H1 (cell line): Measurements from ENCODE around the gene SERPINE2. TPM values are rescaled to one million over a fixed set of nuclear protein-coding genes. Genes with fewer than 3 reads are reported as not detected.

Source experiments
- BCL11A ChIP-seq, 2 experiments: IDR thresholded peaks; one replicate each; pipeline ENCODE4 v1.6.1; 2011; ENCODE audit warnings: low read depth in 2 of 2, low read length in 2 of 2, mild to moderate bottlenecking in 2 of 2
- KDM5A ChIP-seq: fragments of 200-600 bp; IDR thresholded peaks from 2 replicates; pipeline ENCODE4 v1.7.1; 2012; ENCODE audit warnings: mild to moderate bottlenecking, low read length, inconsistent platforms, mixed read lengths
- NRF1 ChIP-seq: IDR thresholded peaks from 2 replicates; pipeline ENCODE4 v1.6.1; 2011; ENCODE audit warnings: mild to moderate bottlenecking, low read depth, low read length, improper control_type of control experiment
- RNF2 ChIP-seq: fragments of 200-900, 300-1000 bp; sonication (generic); IDR thresholded peaks from 2 replicates; pipeline ENCODE4 v1.7.1; 2016; ENCODE audit warnings: borderline replicate concordance, low read depth, mild to moderate bottlenecking, antibody characterized with exemption, low read length; ENCODE audit not compliant: poor library complexity, severe bottlenecking; ENCODE audit errors: missing control alignments
- SP2 ChIP-seq: IDR thresholded peaks from 2 replicates; pipeline ENCODE4 v1.6.1; 2012; ENCODE audit warnings: mild to moderate bottlenecking, low read length, inconsistent platforms
- TAF1 ChIP-seq: IDR thresholded peaks from 2 replicates; pipeline ENCODE4 v1.6.1; 2011; ENCODE audit warnings: mild to moderate bottlenecking, low read depth, low read length
- TBP ChIP-seq: IDR thresholded peaks from 2 replicates; pipeline ENCODE4 v1.6.1; 2011; ENCODE audit warnings: low read depth, low read length, improper control_type of control experiment
- polyA plus RNA-seq, 7 experiments: library from polyadenylated mRNA; depleted of rRNA in 3 of 7; stranded (reverse) in 5 of 7; unstranded in 2 of 7; fragments of >200 nt in 5 of 7; fragments of 200-250 nt in 2 of 7; gene quantifications; 1 replicate in 5 of 7; 2 replicates in 1 of 7; 4 replicates in 1 of 7; pipeline versions ENCODE4 v1.2.1 to v1.2.3, GENCODE V29; 2011 to 2013; ENCODE audit warnings: missing spikeins in 2 of 7, mixed read lengths in 2 of 7
- total RNA-seq: library from RNA; stranded (reverse); fragmentation: NEBNext Ultra II Directional; extraction: Animal tissue kit (Norgen Biotek cat#: 25700); gene quantifications from 2 replicates; pipeline ENCODE4 v1.2.1, GENCODE V29; 2021
- TF ChIP-seq, protein P1 (sequence below): fragments of 300-600 bp; sonication (generic); IDR thresholded peaks from 2 replicates; pipeline ENCODE4 v1.7.1; 2012; ENCODE audit warnings: low read length, moderate library complexity, mild to moderate bottlenecking, inconsistent platforms; ENCODE audit not compliant: insufficient replicate concordance
- TF ChIP-seq, protein P2 (sequence below): IDR thresholded peaks from 2 replicates; pipeline ENCODE4 v1.6.1; 2012; ENCODE audit warnings: inconsistent platforms

The SERPINE2 gene
- total and polyA plus RNA-seq, 2 of the 8 experiments (the other 6 are each of a cell fraction or from before 2014, with no cell fraction given) = 26.2 to 76.0 TPM

DNA sequence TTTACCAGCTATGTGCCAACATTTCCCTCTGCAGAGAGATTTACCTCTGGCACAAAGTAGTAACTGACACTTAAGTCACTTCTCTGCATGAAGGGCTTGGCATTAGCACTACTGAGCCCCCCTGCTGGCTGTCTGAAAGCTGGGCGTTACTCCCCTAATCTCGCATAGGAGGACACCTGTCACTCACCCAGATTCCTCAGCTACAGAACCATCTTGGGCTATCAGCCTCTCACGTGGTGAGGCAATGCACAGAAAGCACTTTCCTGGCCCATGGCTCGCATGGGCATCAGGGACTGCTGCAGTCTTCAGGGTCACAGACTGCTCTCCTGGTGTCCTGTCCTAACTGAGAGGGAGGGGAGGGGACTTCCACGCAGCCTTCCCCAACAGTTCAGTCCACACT is 12.0 kb downstream of the SERPINE2 start (continued):
- TF ChIP-seq, protein P1, sequence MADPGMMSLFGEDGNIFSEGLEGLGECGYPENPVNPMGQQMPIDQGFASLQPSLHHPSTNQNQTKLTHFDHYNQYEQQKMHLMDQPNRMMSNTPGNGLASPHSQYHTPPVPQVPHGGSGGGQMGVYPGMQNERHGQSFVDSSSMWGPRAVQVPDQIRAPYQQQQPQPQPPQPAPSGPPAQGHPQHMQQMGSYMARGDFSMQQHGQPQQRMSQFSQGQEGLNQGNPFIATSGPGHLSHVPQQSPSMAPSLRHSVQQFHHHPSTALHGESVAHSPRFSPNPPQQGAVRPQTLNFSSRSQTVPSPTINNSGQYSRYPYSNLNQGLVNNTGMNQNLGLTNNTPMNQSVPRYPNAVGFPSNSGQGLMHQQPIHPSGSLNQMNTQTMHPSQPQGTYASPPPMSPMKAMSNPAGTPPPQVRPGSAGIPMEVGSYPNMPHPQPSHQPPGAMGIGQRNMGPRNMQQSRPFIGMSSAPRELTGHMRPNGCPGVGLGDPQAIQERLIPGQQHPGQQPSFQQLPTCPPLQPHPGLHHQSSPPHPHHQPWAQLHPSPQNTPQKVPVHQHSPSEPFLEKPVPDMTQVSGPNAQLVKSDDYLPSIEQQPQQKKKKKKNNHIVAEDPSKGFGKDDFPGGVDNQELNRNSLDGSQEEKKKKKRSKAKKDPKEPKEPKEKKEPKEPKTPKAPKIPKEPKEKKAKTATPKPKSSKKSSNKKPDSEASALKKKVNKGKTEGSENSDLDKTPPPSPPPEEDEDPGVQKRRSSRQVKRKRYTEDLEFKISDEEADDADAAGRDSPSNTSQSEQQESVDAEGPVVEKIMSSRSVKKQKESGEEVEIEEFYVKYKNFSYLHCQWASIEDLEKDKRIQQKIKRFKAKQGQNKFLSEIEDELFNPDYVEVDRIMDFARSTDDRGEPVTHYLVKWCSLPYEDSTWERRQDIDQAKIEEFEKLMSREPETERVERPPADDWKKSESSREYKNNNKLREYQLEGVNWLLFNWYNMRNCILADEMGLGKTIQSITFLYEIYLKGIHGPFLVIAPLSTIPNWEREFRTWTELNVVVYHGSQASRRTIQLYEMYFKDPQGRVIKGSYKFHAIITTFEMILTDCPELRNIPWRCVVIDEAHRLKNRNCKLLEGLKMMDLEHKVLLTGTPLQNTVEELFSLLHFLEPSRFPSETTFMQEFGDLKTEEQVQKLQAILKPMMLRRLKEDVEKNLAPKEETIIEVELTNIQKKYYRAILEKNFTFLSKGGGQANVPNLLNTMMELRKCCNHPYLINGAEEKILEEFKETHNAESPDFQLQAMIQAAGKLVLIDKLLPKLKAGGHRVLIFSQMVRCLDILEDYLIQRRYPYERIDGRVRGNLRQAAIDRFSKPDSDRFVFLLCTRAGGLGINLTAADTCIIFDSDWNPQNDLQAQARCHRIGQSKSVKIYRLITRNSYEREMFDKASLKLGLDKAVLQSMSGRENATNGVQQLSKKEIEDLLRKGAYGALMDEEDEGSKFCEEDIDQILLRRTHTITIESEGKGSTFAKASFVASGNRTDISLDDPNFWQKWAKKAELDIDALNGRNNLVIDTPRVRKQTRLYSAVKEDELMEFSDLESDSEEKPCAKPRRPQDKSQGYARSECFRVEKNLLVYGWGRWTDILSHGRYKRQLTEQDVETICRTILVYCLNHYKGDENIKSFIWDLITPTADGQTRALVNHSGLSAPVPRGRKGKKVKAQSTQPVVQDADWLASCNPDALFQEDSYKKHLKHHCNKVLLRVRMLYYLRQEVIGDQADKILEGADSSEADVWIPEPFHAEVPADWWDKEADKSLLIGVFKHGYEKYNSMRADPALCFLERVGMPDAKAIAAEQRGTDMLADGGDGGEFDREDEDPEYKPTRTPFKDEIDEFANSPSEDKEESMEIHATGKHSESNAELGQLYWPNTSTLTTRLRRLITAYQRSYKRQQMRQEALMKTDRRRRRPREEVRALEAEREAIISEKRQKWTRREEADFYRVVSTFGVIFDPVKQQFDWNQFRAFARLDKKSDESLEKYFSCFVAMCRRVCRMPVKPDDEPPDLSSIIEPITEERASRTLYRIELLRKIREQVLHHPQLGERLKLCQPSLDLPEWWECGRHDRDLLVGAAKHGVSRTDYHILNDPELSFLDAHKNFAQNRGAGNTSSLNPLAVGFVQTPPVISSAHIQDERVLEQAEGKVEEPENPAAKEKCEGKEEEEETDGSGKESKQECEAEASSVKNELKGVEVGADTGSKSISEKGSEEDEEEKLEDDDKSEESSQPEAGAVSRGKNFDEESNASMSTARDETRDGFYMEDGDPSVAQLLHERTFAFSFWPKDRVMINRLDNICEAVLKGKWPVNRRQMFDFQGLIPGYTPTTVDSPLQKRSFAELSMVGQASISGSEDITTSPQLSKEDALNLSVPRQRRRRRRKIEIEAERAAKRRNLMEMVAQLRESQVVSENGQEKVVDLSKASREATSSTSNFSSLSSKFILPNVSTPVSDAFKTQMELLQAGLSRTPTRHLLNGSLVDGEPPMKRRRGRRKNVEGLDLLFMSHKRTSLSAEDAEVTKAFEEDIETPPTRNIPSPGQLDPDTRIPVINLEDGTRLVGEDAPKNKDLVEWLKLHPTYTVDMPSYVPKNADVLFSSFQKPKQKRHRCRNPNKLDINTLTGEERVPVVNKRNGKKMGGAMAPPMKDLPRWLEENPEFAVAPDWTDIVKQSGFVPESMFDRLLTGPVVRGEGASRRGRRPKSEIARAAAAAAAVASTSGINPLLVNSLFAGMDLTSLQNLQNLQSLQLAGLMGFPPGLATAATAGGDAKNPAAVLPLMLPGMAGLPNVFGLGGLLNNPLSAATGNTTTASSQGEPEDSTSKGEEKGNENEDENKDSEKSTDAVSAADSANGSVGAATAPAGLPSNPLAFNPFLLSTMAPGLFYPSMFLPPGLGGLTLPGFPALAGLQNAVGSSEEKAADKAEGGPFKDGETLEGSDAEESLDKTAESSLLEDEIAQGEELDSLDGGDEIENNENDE = no peak
- TF ChIP-seq NRF1 = no peak
- TF ChIP-seq BCL11A (IDR thresholded peaks at IDR 0.05; ENCODE audit: low read depth in 2 of 2, low read length in 2 of 2) = no peak
- no peak for TF ChIP-seq TBP
- no peak for TF ChIP-seq TAF1
- TF ChIP-seq, protein P2, sequence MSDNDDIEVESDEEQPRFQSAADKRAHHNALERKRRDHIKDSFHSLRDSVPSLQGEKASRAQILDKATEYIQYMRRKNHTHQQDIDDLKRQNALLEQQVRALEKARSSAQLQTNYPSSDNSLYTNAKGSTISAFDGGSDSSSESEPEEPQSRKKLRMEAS = peak; percentile 76
- TF ChIP-seq SP2 = no peak
- TF ChIP-seq RNF2 = no peak
- TF ChIP-seq KDM5A = no peak
